GM18909 (cell line): ENCODE results near the gene PTGES3.
"Not testable (repeated sequence)": the region's sequence is repeated elsewhere in the genome, so short reads cannot be mapped to it uniquely, and the experiment has no call there.

Experiments used
- ATAC-seq: cut with Tn5 transposase; IDR thresholded peaks from one replicate; pipeline ENCODE4 v1.9.1; 2021; ENCODE audit warnings: mild to moderate bottlenecking; ENCODE audit not compliant: unreplicated experiment, poor library complexity

Gene PTGES3

GRCh38 chr12:56658921-56659320 is 29.2 kb downstream of the PTGES3 start:
- no peak for ATAC-seq

GRCh38 chr12:56657416-56658379 is 30.4 kb downstream of the PTGES3 start:
- peak; percentile 59 for ATAC-seq

- ATAC-seq = not testable (repeated sequence)
Observed at GRCh38 chr12:56653781-56654180, 34.3 kb downstream of the PTGES3 start.

GRCh38 chr12:56648023-56648422 is 40.1 kb downstream of the PTGES3 start:
- not testable (repeated sequence) for ATAC-seq

- ATAC-seq = peak; percentile 98
Observed at GRCh38 chr12:56645717-56646446, 42.2 kb downstream of the PTGES3 start, which contains the start of gene ATP5F1B. Gene ATP5F1B (minus strand): TSS chr12:56645984. CDS start chr12:56645963, 21 bp downstream.

GRCh38 chr12:56645201-56645716 is 42.8 kb downstream of the PTGES3 start:
- ATAC-seq = no peak

GRCh38 chr12:56644654-56645053 is 43.4 kb downstream of the PTGES3 start:
- ATAC-seq = no peak

- ATAC-seq = no peak
Observed at GRCh38 chr12:56641219-56641618, 46.9 kb downstream of the PTGES3 start.

- no peak for ATAC-seq
Observed at GRCh38 chr12:56637621-56638020, 50.5 kb downstream of the PTGES3 start.

- peak; percentile 69 for ATAC-seq
Observed at GRCh38 chr12:56636675-56637540, 51.2 kb downstream of the PTGES3 start.

GRCh38 chr12:56635806-56636674 is 52.0 kb downstream of the PTGES3 start:
- peak; percentile 52 for ATAC-seq

- ATAC-seq = peak; percentile 29
Observed at GRCh38 chr12:56634837-56635791, 53.0 kb downstream of the PTGES3 start.

- ATAC-seq = no peak
Observed at GRCh38 chr12:56634242-56634836, 53.7 kb downstream of the PTGES3 start.

GRCh38 chr12:56633468-56634241 is 54.4 kb downstream of the PTGES3 start:
- ATAC-seq = no peak

GRCh38 chr12:56632701-56633467 is 55.2 kb downstream of the PTGES3 start:
- no peak for ATAC-seq
